ENCODE data around the gene TBC1D12. TPM values are rescaled to one million over a fixed set of nuclear protein-coding genes. Genes with fewer than 3 reads are reported as not detected.

Gene TBC1D12
- polyA plus RNA-seq, 1 donor from 2014 or later, result 27.9 TPM

DNA sequence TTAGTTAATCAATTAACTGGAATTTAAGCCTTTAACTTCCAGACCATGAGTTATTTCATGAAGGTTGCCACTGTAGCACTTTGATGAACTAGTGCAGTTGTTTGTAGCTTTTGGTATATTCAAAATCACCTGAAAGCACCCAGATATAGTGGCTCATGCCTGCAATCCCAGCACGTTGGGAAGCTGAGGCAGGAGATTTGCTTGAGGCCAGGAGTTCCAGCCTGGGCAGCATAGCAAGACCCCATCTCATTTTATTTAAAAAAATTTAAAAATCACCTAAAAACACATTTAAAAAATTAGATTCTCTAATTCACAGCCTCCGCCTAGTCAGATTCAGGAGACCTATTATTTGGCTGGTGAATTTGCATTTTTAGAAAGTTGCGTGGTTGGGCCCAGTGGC, 9.0 kb downstream of the TBC1D12 start:
- H3K9me3 ChIP-seq (ENCODE audit: low read length), result no peaks in the 10 kb centered on the region
- H3K9ac ChIP-seq (ENCODE audit: low read length), result no peak overlapping the region
- H3K27me3 ChIP-seq (ENCODE audit: insufficient read depth, low read depth, low read length), result no peaks in the 10 kb centered on the region
- H3K4me2 ChIP-seq (ENCODE audit: low read length), result no peak overlapping the region
- H4K20me1 ChIP-seq (ENCODE audit: insufficient read depth), result no peaks in the 10 kb centered on the region
- H3K79me2 ChIP-seq (replicated peaks; ENCODE audit: insufficient read depth, low read length), result peaks cover 23% of the 10 kb centered on the region
- H3K27ac ChIP-seq (ENCODE audit: low read length), result no peak overlapping the region
- TF ChIP-seq POLR2AphosphoS5 (IDR thresholded peaks at IDR 0.05) (no peak), EZH2 (IDR thresholded peaks at IDR 0.05; ENCODE audit: borderline replicate concordance, insufficient read depth, low read length, poor library complexity, severe bottlenecking) (no peak), RAD21 (conservative IDR thresholded peaks at IDR 0.05) (no peak), EP300 (conservative IDR thresholded peaks at IDR 0.05; ENCODE audit: poor library complexity, severe bottlenecking) (no peak), SMC3 (conservative IDR thresholded peaks at IDR 0.05; ENCODE audit: poor library complexity) (no peak)
- TF ChIP-seq, protein P1, sequence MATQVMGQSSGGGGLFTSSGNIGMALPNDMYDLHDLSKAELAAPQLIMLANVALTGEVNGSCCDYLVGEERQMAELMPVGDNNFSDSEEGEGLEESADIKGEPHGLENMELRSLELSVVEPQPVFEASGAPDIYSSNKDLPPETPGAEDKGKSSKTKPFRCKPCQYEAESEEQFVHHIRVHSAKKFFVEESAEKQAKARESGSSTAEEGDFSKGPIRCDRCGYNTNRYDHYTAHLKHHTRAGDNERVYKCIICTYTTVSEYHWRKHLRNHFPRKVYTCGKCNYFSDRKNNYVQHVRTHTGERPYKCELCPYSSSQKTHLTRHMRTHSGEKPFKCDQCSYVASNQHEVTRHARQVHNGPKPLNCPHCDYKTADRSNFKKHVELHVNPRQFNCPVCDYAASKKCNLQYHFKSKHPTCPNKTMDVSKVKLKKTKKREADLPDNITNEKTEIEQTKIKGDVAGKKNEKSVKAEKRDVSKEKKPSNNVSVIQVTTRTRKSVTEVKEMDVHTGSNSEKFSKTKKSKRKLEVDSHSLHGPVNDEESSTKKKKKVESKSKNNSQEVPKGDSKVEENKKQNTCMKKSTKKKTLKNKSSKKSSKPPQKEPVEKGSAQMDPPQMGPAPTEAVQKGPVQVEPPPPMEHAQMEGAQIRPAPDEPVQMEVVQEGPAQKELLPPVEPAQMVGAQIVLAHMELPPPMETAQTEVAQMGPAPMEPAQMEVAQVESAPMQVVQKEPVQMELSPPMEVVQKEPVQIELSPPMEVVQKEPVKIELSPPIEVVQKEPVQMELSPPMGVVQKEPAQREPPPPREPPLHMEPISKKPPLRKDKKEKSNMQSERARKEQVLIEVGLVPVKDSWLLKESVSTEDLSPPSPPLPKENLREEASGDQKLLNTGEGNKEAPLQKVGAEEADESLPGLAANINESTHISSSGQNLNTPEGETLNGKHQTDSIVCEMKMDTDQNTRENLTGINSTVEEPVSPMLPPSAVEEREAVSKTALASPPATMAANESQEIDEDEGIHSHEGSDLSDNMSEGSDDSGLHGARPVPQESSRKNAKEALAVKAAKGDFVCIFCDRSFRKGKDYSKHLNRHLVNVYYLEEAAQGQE (IDR thresholded peaks at IDR 0.05; ENCODE audit: borderline replicate concordance), result no peak
- H3K36me3 ChIP-seq (ENCODE audit: insufficient read depth, low read length), result no peaks in the 10 kb centered on the region
- no peaks in the 10 kb centered on the region for H3F3A ChIP-seq (ENCODE audit: insufficient read depth, low read length, poor library complexity, severe bottlenecking)
- H2AFZ ChIP-seq (ENCODE audit: low read depth, low read length), result no peak overlapping the region
- no peaks in the 10 kb centered on the region for H3K9me2 ChIP-seq (ENCODE audit: insufficient read depth, low read length)
- H3K4me3 ChIP-seq (ENCODE audit: low read length), result no peak overlapping the region

DNA sequence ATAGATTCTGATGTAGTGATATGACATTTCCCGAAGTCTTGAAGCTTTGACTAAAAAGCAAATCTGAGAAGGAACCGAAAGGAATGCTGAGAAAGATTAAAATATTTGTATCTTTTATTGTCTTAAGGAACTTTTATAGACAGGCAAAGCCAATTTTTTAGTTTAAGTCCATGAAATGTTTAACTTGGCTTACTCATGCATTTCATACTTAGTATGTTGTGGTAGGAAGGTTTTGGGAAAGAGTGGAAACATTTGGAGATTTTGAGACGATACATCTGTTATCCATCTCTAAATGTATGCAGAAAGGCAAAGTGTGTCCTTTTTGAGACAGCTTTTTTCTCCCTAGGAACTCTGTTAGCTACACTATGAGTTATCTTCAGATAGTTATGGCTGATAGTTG, 10.1 kb downstream of the TBC1D12 start:
- no peaks in the 10 kb centered on the region for H4K20me1 ChIP-seq (ENCODE audit: insufficient read depth)
- H3K36me3 ChIP-seq (ENCODE audit: insufficient read depth, low read length), result no peaks in the 10 kb centered on the region
- no peak overlapping the region for H3K4me3 ChIP-seq (ENCODE audit: low read length)
- no peak overlapping the region for H3K27ac ChIP-seq (ENCODE audit: low read length)
- no peaks in the 10 kb centered on the region for H3F3A ChIP-seq (ENCODE audit: insufficient read depth, low read length, poor library complexity, severe bottlenecking)
- TF ChIP-seq MXI1 (conservative IDR thresholded peaks at IDR 0.05; ENCODE audit: poor library complexity, severe bottlenecking) (no peak), SMC3 (conservative IDR thresholded peaks at IDR 0.05; ENCODE audit: poor library complexity) (no peak), EZH2 (IDR thresholded peaks at IDR 0.05; ENCODE audit: borderline replicate concordance, insufficient read depth, low read length, poor library complexity, severe bottlenecking) (no peak)
- TF ChIP-seq, protein P2, sequence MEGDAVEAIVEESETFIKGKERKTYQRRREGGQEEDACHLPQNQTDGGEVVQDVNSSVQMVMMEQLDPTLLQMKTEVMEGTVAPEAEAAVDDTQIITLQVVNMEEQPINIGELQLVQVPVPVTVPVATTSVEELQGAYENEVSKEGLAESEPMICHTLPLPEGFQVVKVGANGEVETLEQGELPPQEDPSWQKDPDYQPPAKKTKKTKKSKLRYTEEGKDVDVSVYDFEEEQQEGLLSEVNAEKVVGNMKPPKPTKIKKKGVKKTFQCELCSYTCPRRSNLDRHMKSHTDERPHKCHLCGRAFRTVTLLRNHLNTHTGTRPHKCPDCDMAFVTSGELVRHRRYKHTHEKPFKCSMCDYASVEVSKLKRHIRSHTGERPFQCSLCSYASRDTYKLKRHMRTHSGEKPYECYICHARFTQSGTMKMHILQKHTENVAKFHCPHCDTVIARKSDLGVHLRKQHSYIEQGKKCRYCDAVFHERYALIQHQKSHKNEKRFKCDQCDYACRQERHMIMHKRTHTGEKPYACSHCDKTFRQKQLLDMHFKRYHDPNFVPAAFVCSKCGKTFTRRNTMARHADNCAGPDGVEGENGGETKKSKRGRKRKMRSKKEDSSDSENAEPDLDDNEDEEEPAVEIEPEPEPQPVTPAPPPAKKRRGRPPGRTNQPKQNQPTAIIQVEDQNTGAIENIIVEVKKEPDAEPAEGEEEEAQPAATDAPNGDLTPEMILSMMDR (IDR thresholded peaks at IDR 0.05; ENCODE audit: poor library complexity, severe bottlenecking), result no peak
- no peaks in the 10 kb centered on the region for H3K9me2 ChIP-seq (ENCODE audit: insufficient read depth, low read length)
- H3K9ac ChIP-seq (ENCODE audit: low read length), result no peak overlapping the region
- H3K79me2 ChIP-seq (replicated peaks; ENCODE audit: insufficient read depth, low read length), result peaks cover 18% of the 10 kb centered on the region
- no peaks in the 10 kb centered on the region for H3K27me3 ChIP-seq (ENCODE audit: insufficient read depth, low read depth, low read length)
- no peak overlapping the region for H3K4me2 ChIP-seq (ENCODE audit: low read length)
- no peaks in the 10 kb centered on the region for H3K9me3 ChIP-seq (ENCODE audit: low read length)
- no peak overlapping the region for H2AFZ ChIP-seq (ENCODE audit: low read depth, low read length)

DNA sequence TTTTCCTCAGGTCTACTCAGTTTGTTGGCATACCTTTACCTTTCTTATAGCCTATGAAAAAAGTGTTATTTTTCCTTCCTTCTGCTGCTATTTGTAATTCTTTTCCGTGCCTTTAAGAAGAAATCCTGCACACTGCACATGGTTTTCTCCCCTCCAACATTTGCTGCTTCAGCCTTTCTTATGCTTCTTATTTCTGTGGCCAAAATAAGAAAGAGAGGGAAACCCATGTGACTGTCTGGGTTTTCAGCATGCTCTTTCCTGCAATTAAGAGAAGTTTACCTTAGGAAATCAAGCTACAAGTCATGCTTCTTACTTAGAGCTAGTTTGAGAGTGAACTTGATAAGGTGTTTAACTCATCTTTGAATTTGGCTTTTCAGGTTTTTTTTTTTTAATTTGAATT, 11.0 kb downstream of the TBC1D12 start:
- Histone ChIP-seq H3K9me3 (ENCODE audit: low read length) (no peaks in the 10 kb centered on the region), H4K20me1 (ENCODE audit: insufficient read depth) (no peaks in the 10 kb centered on the region), H3K9me2 (ENCODE audit: insufficient read depth, low read length) (no peaks in the 10 kb centered on the region), H3K4me3 (ENCODE audit: low read length) (no peak overlapping the region), H3K36me3 (ENCODE audit: insufficient read depth, low read length) (no peaks in the 10 kb centered on the region), H3K27ac (ENCODE audit: low read length) (no peak overlapping the region), H2AFZ (ENCODE audit: low read depth, low read length) (no peak overlapping the region), H3F3A (ENCODE audit: insufficient read depth, low read length, poor library complexity, severe bottlenecking) (no peaks in the 10 kb centered on the region), H3K4me2 (ENCODE audit: low read length) (no peak overlapping the region), H3K9ac (ENCODE audit: low read length) (no peak overlapping the region), H3K27me3 (ENCODE audit: insufficient read depth, low read depth, low read length) (no peaks in the 10 kb centered on the region), H3K79me2 (replicated peaks; ENCODE audit: insufficient read depth, low read length) (peaks cover 16% of the 10 kb centered on the region)
- TF ChIP-seq, protein P1 (IDR thresholded peaks at IDR 0.05; ENCODE audit: borderline replicate concordance), result no peak
- TF ChIP-seq POLR2AphosphoS5 (IDR thresholded peaks at IDR 0.05) (no peak), MXI1 (conservative IDR thresholded peaks at IDR 0.05; ENCODE audit: poor library complexity, severe bottlenecking) (no peak), EP300 (conservative IDR thresholded peaks at IDR 0.05; ENCODE audit: poor library complexity, severe bottlenecking) (no peak), TAF1 (IDR thresholded peaks at IDR 0.05; ENCODE audit: low read depth) (no peak), SMC3 (conservative IDR thresholded peaks at IDR 0.05; ENCODE audit: poor library complexity) (no peak), RAD21 (conservative IDR thresholded peaks at IDR 0.05) (no peak), EZH2 (IDR thresholded peaks at IDR 0.05; ENCODE audit: borderline replicate concordance, insufficient read depth, low read length, poor library complexity, severe bottlenecking) (no peak)
- TF ChIP-seq, protein P2 (IDR thresholded peaks at IDR 0.05; ENCODE audit: poor library complexity, severe bottlenecking), result no peak
